Measurements from ENCODE around the gene LAMP5.

The LAMP5 gene

GRCh38 chr20:9514461-9515213 is at the start of gene LAMP5:
TSS of gene LAMP5 (plus strand) at chr20:9514590. CDS start at chr20:9514853, 263 bp downstream.
- no peak for DNase-seq

GRCh38 chr20:9467995-9468394 is 46.4 kb upstream of the LAMP5 start:
- DNase-seq: no peak

GRCh38 chr20:9474835-9475415 is 39.5 kb upstream of the LAMP5 start:
- DNase-seq: no peak

GRCh38 chr20:9475456-9475855 is 38.9 kb upstream of the LAMP5 start:
- no peak for DNase-seq

GRCh38 chr20:9476174-9476573 is 38.2 kb upstream of the LAMP5 start:
- DNase-seq: no peak

GRCh38 chr20:9476637-9477036 is 37.8 kb upstream of the LAMP5 start:
- DNase-seq: no peak

- no peak for DNase-seq
Measured at GRCh38 chr20:9478771-9479170, 35.6 kb upstream of the LAMP5 start.

- no peak for DNase-seq
Measured at GRCh38 chr20:9480066-9480465, 34.3 kb upstream of the LAMP5 start.

GRCh38 chr20:9482180-9482579 is 32.2 kb upstream of the LAMP5 start:
- DNase-seq: no peak

GRCh38 chr20:9483131-9483530 is 31.3 kb upstream of the LAMP5 start:
- no peak for DNase-seq

GRCh38 chr20:9485614-9486340 is 28.6 kb upstream of the LAMP5 start:
- DNase-seq: no peak

- DNase-seq: no peak
Measured at GRCh38 chr20:9487231-9487630, 27.2 kb upstream of the LAMP5 start.

GRCh38 chr20:9488063-9488462 is 26.3 kb upstream of the LAMP5 start:
- no peak for DNase-seq

- DNase-seq: no peak
Measured at GRCh38 chr20:9490161-9490560, 24.2 kb upstream of the LAMP5 start.

- no peak for DNase-seq
Measured at GRCh38 chr20:9490631-9491030, 23.8 kb upstream of the LAMP5 start.

- DNase-seq: no peak
Measured at GRCh38 chr20:9491324-9491723, 23.1 kb upstream of the LAMP5 start.

- DNase-seq: no peak
Measured at GRCh38 chr20:9492067-9492466, 22.3 kb upstream of the LAMP5 start.

GRCh38 chr20:9493803-9494202 is 20.6 kb upstream of the LAMP5 start:
- DNase-seq: no peak

- DNase-seq: no peak
Measured at GRCh38 chr20:9495701-9496100, 18.7 kb upstream of the LAMP5 start.

GRCh38 chr20:9496155-9496554 is 18.2 kb upstream of the LAMP5 start:
- no peak for DNase-seq

- DNase-seq: no peak
Measured at GRCh38 chr20:9498322-9498721, 16.1 kb upstream of the LAMP5 start.

- DNase-seq: no peak
Measured at GRCh38 chr20:9499126-9499899, 15.1 kb upstream of the LAMP5 start.

- DNase-seq: no peak
Measured at GRCh38 chr20:9500121-9500520, 14.3 kb upstream of the LAMP5 start.
